Non-pigmented ciliary epithelial cell (primary cell): ENCODE results near the gene DPP10.

Experiments
- DNase-seq: peaks from one replicate; pipeline ENCODE4 v3.0.0-alpha.2; 2010; ENCODE audit warnings: low read depth

DPP10 gene

GRCh38 chr2:115569547-115569946 is 1127.1 kb downstream of the DPP10 start:
- no peak for DNase-seq

DNA sequence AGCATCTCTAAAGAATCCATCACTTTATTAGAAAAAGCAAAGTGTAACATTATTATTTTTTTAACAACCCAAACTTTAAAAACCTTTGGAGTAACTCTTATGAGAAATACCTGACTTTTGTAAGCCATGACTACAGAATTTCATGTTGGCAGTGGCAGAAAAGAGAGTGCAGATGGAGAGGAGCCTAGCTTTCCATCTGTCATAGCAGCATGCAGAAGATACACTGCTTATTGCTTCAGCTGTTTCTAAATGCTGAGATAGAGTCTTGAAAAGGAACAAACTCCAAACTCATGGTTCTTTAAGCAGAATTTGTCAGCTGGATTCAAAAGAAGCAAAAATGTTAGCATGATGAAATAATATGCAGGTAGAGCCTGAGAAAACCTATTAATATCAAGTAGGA is 1130.3 kb downstream of the DPP10 start:
- DNase-seq, result no peak

GRCh38 chr2:115573756-115574155 is 1131.3 kb downstream of the DPP10 start:
- no peak for DNase-seq

- DNase-seq, result no peak
Measured at GRCh38 chr2:115574667-115575066, 1132.2 kb downstream of the DPP10 start.

- no peak for DNase-seq
Measured at GRCh38 chr2:115580784-115581183, 1138.3 kb downstream of the DPP10 start.

GRCh38 chr2:115584507-115584906 is 1142.1 kb downstream of the DPP10 start:
- DNase-seq, result no peak

DNA sequence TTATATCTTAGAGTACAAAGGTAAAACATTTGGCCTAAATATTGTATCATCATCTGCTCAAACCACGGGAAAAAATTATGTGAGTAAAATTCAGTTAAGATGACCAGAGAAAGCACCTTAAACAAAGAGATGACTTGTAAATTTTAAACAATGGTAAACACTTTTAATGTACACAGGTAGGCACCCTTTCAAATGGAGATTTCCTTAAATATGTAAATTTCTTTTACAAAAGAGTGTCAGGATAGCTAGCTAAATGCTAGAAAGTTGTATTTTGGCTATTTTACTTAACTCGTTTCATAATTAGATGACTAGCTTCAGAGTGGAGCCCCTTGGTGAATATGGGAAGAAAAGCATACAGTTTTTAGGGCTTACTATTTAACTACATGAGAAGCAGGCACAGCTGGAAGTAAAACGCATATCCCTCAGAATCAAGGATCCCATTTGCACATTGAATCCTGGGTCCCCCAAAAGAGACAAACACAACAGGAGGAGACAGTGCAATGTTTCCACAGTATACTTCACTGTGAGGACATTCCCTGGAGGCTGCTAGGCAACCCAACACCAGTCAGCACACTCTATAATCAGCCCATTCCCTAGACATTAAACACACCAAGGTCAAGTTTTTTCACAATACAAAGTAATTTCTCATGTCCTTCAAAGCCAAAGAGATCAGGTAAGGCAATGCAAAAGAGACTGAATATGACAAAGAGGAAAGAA is 1154.4 kb downstream of the DPP10 start:
- no peak for DNase-seq

DNA sequence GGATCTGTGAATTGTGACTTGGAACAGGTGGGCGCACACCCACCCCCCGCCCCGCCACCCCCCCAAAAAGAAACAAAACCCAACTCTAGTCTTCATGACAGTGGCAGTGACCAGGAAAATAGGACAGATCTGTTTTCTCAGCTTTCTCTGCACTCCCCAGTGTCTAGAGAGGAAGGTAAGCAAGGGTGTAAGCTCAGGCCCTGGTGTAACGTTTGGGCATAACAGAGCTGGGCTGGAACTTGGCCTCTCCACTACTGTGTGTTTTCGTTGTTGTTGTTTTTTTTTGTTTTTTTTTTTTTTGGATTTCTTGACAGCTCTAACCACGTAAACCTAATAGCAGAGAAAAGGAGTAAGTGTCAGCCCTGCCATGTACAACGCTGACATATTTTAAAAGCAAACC is 1160.8 kb downstream of the DPP10 start:
- DNase-seq, result no peak

GRCh38 chr2:115606350-115606749 is 1163.9 kb downstream of the DPP10 start:
- DNase-seq, result no peak

- no peak for DNase-seq
Measured at GRCh38 chr2:115609978-115610377, 1167.5 kb downstream of the DPP10 start.

DNA sequence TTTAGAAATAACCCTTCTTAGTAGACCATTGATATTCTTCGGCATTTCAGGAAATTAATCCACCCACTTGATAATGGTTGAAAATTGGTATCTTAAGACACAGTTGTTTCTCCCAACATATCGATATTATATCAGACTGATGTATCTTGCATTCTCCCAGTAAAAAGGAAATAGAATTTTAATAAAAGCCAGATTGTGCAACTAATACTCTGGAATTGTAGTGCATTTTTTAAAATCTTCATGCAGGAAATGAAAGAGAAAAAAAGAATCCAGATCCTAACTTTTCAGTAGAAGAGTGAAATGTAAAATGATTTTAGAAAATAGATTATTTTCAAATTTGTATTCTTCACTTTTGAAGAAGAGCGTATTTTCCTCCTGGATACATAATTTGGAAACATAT is 1168.4 kb downstream of the DPP10 start:
- no peak for DNase-seq

DNA sequence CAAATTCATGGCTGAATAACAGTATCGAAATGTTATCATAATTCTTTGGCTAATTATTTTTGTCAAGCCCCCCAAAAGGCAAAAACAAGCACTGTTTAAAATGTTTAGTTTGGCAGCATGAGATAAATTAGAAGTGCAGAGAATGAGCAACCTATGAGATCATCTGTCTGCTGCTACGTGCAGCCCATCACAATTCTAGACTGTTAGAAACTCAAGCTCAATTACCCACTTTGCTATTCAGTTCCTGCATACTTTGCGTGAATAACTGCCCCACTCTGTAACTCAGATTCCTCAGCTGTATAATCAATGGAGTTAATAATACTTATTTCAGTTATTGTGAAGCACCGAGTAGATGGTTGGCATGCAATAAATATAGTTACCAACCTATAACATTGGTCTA is 1181.9 kb downstream of the DPP10 start:
- no peak for DNase-seq

- DNase-seq, result no peak
Measured at GRCh38 chr2:115634578-115634977, 1192.1 kb downstream of the DPP10 start.

- DNase-seq, result no peak
Measured at GRCh38 chr2:115635430-115635829, 1193.0 kb downstream of the DPP10 start.

- no peak for DNase-seq
Measured at GRCh38 chr2:115649731-115650130, 1207.3 kb downstream of the DPP10 start.

- no peak for DNase-seq
Measured at GRCh38 chr2:115650827-115651226, 1208.4 kb downstream of the DPP10 start.

DNA sequence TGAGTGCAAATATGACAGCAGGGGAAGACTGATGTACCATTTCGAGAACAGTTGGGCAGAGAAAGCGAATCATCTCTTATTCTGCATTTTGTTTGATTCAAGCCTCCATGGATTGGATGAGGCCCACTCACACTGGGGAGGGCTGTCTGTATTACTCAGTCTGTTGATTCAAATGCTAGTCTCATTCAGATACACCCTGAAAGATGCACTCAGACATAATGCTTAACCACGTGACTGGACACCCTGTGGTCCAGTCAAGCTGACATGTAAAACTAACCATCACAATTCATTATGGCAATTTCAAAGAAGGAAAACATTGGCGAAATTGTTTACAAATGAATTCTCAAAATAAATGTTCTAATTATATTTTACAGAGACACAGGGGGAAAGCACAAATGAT is 1210.2 kb downstream of the DPP10 start:
- DNase-seq, result no peak

- DNase-seq, result no peak
Measured at GRCh38 chr2:115654362-115654761, 1211.9 kb downstream of the DPP10 start.

DNA sequence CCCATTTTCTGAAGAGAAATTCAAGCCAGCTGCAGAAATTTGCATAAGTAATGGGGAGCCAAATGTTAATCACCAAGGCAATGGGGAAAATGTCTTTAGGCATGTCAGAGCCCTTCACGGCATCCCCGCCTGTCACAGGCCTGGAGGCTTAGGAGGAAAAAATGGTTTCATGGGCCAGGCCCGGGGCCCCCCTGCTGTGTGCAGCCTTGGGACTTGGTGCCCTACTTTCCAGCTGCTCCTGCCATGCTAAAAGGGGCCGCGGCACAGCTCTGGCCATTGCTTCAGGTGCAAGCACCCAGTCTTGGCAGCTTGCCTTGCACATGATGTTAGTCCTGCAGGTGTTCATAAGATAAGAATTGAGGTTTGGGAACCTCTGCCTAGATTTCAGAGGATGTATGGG is 1235.7 kb downstream of the DPP10 start:
- DNase-seq, result no peak

DNA sequence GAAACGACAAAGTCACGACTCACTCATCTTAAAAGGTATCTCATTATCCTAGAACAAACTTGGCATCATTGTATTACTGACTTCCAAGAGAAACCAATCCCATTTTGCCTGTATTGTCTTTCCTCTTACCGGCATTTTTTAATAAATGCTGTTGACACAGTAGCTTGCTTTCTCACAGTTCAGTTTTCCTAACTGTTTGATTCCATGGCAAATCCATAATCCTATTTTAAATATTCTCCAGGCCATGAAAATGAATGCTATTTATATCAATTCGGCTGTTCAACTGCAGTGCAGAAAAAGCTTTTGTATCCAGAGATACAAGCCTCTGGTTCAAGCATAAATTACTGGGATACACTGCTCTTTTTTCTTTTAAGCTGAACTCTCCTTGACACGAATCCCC is 1241.9 kb downstream of the DPP10 start:
- no peak for DNase-seq

- no peak for DNase-seq
Measured at GRCh38 chr2:115691409-115691808, 1249.0 kb downstream of the DPP10 start.

- DNase-seq, result no peak
Measured at GRCh38 chr2:115694651-115695050, 1252.2 kb downstream of the DPP10 start.

DNA sequence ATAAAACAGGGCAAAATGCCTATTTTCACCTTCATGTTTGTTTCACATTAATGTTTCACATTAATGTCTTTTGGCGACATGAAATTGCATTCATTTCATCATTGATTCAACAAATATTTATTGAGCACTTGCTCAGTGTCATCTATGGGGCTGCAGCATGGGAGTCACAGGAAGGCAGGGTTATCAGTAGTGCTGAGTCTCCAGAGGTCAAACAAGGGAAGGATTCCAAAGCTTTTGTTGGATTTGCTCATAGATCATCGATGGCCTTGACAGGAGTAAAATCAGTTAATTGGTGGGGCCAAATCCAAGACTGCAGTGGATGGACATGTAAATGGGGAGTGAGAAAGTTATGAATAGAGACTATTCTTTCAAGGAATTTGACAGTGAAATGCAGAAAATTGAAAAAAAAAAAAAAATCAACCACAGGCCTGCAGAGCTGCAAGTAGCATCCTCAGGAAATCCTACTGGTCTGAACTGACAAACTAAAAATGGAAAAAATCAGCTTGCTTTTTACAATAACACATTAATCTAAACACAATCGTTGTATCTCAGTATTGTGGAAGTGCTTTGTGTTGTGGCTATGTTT is 1290.8 kb downstream of the DPP10 start:
- DNase-seq, result no peak

DNA sequence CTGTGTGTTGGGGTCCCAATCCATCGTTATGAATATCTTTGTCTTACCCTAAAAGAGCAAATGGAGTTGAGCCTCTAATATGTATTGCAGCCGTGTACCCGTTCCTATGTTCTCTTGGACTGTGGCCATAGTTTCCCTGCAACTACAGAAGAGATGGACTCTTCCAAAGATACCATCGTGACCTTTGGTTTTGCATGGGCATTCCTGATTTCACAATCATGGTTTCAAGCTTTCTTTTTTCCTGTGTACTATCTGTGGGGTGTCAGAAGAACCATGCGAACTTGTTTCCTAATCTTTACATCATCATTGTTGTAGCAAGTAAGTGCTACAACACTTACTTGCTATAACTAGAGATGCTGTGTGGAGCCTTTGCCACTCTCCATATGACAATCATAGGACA is 1295.7 kb downstream of the DPP10 start:
- no peak for DNase-seq
